ENCODE data around the gene PTMS.

- TF ChIP-seq CTCF (tag by site-specific recombination; IDR thresholded peaks at IDR 0.05) = no peak
- TF ChIP-seq ZNF248 (tag by site-specific recombination; IDR thresholded peaks at IDR 0.05) = no peak
- no peak for TF ChIP-seq ZNF121 (tag by site-specific recombination; IDR thresholded peaks at IDR 0.05)
- no peak for TF ChIP-seq ZNF114 (tag by site-specific recombination; IDR thresholded peaks at IDR 0.05)
- TF ChIP-seq ZNF580 (tag by site-specific recombination; IDR thresholded peaks at IDR 0.05) = no peak
- TF ChIP-seq GLIS2 (tag by site-specific recombination; IDR thresholded peaks at IDR 0.05) = no peak
- TF ChIP-seq ZNF174 (tag by site-specific recombination; IDR thresholded peaks at IDR 0.05) = no peak
- TF ChIP-seq SP2 (tag by site-specific recombination; IDR thresholded peaks at IDR 0.05) = no peak
- no peak for TF ChIP-seq ZNF423 (tag by site-specific recombination; IDR thresholded peaks at IDR 0.05)
- no peak for TF ChIP-seq ZNF274 (IDR thresholded peaks at IDR 0.05; ENCODE audit: low read length)
- TF ChIP-seq ZNF274 (tag by site-specific recombination; IDR thresholded peaks at IDR 0.05; ENCODE audit: borderline replicate concordance) = no peak
- no peak for TF ChIP-seq YY1 (tag by site-specific recombination; IDR thresholded peaks at IDR 0.05)
- no peak for TF ChIP-seq TCF7L2 (IDR thresholded peaks at IDR 0.05; ENCODE audit: borderline replicate concordance, low read depth, low read length)
- no peak for TF ChIP-seq ZNF626 (tag by site-specific recombination; IDR thresholded peaks at IDR 0.05)
Observed at GRCh38 chr12:6779708-6780432, 13.7 kb downstream of the PTMS start.
